D341Med (cell line): ENCODE results near the gene SECTM1.

Source experiments
- DNase-seq: peaks from one replicate; pipeline ENCODE4 v3.0.0; 2012; ENCODE audit warnings: low spot score

SECTM1 gene

DNA sequence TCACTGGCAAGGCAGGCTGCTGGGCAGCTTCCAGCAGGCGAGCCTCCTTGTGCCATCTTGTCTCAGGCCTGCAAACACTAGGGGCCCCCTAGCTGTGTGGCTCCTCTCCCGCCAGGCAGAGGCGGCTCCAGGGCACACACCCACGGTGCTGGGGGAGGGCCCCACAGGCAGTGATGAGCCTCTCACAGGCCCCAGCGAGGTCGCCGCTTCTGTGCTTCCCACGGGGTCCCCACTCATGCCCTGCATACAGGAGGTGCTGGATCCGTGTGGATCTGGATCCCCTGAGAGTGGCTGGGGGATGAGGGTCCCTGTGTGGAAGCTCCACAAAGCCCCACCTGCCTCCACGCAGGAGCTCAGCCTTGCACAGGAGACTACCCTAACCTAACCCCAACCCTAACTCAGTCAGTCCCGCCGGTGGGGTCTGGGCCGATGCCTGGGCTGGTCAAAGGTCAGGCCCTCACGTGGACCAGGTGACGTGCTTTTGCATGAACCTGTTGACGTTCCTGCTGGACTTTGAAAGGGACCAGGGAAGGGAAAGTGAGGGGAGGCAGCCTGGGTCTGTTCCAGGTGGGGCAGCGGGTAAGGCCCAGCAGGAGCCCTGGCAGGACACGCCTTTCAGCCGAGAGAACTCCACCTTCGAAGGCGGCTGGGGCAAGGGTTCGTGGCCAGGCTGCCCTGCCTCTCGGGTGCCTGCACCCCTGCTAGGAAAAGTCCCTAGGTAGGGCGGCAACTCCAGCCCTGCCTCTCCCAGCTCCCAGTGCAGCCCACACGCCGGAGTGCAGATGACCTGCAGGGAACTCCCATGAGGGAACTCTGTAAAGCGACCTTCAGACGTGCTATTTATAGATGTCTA is 5.2 kb downstream of the SECTM1 start:
- no peak for DNase-seq

DNA sequence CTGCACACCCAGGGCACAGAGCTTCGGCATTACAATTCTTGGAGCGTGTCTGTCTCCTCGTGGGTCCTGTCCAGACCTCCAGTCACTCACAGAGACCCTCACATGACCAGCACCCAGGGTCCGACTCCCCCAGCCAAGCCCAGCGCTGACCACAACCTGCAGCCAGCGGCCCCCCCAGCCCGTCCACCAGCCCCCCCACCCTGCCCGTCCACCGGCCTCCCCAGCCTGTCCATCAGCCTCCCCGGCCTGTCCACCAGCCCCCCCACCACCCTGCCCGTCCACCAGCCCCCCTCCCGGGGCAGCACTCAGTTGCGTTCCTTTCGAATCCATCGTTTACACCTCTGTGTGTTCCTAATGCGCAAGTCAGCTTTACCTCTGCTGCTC is 5.8 kb downstream of the SECTM1 start:
- no peak for DNase-seq

DNA sequence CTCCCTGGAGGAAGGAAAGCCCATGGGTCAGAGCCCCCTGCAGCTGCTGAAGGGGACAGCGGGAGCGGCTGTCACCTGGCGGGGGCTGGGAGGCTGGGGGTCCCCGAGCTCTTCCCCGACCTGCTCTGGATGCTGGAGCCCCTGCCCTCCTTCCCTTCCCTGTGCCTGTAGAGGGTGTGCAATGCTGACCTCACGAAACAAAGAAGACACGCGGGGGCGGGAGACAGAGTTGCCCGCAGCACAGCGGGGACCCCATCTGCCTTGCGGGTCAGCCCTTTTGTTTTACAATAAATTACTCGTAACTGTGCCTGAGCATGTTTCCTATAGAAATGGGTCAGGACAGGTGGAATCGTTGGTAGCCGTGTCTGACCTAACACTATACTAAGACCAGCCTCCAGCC is 6.3 kb downstream of the SECTM1 start:
- DNase-seq: no peak

DNA sequence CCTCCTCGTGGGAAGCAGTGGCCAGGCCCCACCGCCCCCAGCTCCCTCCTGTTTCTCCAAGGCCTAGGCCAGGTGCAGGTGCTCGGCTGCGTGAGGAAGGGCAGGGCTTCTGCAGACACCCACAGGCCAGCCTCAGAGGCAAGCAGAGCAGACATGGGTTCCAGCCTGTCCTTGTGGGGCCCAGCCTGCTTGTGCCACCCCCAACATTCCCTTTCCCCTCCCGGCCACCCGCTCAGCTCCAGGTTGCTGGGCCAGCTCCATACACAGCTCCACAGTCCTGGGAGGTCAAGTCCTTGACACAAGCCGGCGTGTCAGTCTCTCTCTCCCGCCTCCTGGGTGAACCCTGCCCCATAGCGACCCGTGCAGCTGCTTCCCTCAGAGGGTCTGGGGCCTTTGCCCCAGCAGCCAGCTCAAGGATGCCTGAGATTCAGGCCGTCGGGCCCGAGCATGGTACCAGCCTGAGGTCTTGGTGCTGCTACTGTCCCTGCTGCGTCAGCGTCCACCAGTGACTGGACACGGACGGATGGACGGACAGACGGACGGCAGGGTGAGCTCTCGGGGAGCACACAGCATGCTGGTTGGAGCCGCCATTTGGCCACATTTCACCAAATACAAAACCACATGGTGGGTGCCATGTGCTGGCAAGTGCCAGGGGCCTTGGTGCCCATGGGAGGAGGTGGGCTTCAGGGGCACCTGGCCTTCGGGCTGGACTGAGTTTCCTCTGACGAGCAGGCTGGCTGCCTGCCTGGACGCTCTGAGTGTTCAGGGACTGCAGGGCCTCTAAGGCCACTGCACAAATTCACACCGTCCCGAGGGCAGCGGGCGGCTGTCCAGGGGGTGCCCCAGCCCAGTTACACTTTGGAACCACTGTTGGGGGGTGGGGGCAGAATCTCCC is 8.0 kb downstream of the SECTM1 start:
- DNase-seq: no peak

DNA sequence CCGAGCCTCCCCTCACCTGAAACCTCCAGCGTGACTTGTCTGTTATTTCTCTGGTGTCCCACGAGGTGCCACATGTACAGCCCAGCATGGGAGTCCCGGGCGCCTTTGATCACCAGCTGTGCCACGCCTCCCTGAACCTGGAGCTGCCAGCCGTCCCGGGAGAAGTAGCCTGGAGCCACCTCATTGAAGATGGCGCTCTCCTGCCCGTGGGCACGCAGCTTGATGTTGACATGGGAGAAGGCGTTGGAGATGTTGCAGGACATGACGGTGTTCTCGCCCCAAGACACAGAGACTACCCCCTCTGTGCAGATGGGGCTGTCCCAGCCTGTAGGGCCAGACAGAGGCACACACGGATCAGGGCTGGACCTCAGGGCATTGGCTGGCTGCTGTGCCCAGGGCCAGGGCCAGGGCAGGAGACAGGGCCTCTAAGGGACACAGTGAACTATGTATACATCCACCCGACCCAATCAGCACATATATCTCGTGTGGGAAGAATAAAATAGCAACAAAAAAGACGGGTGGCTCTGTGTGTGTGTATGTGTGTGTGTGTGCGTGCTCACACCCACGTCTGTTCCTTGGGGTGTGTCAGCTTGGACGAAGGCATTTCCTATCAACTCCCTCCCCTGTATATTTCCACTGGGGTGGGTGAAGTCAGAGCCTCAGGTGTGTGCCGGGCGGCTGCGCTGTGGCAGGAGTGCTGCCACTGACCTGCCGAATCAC is 8.8 kb downstream of the SECTM1 start:
- DNase-seq: no peak

DNA sequence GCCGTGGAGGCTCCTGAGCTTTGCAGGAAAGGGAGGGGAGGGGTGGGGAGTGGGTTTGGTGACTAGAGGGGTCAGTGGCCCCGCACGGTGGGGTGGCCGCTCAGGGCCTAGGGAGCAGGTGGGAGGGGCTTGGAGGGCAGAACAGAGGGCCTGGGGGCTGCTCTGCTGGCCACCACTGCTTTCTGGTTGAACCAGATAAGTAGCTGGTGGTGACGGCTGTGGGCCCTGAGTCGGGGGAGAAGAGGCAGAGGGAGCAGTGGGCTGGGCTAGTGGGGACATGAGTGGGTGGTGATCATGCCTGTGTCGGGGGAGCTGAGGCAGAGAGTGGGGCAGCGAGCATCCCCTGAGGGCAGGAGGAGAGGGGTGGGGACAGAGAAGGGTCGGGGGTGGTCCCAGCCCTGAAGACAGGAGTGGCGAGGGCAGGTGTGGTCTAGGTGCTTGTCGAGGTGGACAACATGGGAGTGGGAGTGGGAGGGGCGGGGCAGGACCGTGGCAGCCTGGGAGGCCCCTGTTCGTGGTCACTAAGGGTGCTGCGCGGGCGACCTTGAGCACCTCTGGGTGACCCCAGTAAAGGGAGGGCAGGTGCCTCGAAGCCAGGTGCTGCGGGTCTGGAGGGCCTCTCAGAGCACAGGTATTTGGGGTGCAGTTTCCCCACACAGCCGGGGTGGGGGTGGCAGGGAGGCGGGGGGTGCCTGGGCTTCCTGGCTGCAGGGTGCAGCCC is 9.9 kb downstream of the SECTM1 start:
- DNase-seq: no peak

DNA sequence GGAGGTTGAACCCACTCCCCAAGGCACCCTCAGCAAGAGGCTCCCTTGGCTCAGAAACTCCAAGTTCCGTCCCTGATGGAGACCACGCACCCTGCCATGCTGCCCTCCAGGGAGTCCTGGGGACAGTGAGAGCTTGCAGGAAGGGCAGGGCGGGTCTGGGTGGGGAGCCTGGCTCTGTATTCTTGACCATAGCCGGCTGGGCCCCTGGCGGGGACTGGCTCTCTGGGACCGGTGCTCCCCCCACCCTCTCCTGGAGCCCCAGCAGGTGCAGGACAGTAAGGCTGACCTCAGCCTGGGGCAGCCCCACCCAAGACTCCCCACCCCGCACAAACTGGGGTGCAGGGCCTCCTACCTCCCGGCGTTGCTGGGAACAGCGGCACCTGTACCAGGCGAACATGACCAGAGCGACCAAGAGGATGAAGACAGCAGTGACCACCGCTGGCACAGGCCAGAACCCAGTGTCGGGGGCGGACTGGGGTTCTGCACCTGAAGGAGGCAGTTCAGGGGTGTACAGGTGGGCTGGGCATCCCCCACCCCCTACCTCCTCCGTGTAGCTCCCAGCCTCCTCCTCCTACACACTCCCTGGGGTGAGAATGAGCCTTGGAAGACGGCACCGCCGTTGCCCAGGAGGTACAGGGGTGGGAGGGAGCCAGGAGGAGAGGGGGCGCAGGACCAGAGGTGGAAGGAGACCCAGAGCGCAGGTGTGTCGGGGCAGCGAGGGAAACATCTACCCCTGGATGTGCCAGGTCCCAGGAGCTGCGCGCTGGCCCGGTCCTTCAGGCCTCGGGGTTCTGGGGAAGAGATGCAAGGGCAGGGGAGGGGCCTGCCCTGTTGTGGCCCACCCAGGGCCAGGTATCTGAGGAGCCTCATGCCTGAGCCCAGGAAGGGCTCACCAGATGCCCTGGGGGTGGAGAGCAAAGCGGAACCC is 10.8 kb downstream of the SECTM1 start:
- no peak for DNase-seq

DNA sequence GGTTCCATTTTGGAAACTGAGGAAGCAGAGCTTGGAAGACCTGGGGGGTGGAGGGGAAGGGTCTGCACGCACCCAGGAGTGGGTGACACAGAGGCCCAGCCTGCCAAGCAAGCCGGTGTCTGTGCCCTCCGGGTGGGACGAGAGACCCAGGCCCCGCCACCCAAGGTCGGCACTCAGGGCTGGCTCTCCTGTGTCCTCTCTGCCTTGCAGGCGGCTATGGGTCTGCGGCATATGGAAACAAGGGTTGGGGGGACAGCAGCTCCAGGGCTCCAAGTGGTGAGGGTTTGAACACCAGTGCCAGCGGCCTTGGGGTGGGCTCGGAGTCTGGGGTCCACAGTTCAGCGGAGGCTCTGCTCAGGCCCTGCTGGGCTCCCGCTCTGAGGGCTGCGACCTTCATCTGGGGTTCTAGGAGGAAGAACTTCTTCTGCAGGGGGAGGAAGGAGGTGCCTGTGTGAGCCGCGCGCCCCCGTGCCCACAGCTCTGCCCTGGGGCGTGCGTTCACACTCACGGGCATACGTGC is 11.6 kb downstream of the SECTM1 start:
- no peak for DNase-seq

DNA sequence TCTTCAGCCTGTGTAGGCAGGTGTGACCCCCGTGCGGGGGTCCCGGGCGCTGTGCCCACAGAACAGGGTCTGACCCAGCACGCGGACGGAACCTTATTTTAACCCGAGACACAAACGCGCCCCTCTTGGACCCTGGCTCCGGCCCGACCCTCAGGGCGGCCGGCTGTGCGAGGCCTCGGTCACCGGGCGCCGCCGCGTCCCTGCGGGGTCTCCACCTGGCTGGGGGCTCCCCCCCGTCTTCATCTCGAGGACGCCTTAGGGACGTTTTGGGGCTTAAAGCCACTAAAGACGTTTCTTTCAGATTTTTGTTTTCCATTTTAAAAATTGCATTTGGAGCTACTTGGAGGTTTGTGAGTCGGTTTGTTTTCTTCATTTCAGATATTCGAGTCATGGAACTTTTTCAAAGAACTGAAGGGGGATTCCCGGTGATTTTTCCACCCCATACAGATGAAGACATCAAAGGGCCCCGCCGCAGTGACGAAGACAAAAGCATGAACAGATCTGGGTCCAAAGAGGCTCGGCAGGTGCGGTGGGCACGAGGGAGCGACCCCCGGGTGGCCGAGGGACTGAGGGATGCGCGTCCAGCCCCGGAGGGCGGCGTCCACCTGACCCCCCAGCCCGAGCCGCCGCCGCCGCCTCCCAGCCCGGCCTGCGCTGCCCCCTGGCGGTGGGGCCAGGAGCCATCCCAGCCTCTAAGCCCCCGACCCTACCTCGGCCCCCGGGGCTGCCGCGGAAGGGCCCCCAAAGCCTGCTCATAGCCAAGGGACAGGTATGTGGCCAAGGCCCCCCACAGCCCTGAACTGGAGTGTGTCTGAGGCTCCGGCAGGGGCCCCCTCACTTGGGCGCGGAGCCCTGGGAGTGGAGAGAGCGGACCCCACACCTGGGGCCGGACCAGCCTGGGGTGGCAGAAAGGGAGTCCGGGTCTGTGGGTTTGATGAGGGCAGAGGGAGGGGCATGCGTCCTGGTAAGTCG is 12.3 kb downstream of the SECTM1 start:
- DNase-seq: peak; percentile 93

DNA sequence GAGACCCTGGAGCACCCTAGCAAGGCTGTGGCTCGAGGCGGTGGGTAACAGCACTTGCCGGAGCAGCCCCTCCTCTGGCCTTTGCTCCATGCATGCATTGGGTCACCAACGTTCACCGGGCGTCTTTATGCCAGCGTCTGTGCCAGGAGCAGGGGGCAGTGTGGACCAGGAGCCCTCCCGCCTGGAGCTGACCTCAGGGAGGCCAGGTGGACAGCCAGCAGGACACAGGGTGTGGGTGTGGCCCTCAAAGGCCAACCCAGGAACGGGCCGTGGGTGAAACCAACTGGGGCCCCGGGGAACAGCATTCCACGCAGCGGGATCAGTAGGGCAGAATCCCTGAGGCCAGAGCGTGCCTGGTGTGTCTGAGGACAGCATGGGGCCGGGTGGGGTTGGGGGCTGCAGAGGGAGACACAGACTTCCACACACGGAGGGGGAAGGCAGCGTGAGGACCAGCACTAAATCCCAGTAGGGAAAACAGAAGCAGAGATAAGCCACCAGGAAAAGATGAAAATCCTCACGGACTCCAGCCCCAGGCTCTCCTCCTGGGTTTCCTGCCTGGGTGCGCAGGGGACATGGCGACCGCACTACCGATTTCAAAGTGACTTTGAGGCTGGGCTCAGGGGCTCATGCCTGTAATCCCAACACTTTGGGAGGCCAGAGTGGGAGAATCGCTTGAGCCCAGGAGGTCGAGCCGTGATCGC is 13.3 kb downstream of the SECTM1 start:
- DNase-seq: no peak

DNA sequence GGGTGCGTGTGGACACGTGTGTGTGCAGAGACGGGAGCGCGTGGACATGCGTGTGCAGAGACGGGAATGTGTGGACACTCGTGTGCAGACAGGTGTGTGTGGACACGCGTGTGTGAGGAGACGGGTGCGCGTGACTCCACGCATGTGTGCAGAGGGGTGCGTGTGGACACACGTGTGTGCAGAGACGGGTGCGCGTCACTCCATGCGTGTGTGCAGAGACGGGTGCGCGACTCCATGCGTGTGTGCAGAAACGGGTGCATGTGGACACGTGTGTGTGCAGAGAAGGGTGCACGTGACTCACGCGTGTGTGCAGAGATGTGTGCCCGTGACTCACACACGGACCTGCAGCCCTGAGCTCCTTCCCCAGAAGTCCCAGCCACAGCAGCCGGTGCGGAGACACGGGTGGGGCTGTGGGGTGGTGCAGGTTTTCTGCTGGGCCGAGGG is 13.9 kb downstream of the SECTM1 start:
- DNase-seq: no peak

DNA sequence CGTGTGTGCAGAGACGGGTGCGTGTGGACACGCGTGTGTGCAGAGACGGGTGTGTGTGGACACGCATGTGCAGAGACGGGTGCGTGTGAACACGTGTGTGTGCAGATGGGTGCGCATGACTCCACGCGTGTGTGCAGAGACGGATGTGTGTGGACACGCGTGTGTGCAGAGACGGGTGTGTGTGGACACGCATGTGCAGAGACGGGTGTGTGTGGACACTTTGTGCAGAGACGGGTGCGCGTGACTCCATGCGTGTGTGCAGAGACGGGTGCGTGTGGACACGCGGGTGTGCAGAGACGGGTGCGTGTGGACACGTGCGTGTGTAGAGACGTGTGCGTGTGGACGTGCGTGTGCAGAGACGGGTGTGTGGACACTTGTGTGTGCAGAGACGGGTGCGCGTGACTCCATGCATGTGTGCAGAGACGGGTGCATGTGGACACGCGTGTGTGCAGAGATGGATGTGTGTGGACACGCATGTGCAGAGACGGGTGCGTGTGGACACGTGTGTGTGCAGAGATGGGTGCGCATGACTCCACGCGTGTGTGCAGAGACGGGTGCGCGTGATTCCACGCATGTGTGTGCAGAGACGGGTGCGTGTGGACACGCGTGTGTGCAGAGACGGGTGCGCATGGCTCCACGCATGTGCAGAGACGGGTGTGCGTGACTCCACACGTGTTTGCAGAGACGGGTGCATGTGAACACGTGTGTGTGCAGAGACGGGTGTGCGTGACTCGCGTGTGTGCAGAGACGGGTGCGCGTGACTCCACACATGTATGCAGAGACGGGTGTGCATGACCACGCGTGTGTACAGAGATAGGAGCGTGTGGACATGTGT is 14.6 kb downstream of the SECTM1 start:
- DNase-seq: no peak

DNA sequence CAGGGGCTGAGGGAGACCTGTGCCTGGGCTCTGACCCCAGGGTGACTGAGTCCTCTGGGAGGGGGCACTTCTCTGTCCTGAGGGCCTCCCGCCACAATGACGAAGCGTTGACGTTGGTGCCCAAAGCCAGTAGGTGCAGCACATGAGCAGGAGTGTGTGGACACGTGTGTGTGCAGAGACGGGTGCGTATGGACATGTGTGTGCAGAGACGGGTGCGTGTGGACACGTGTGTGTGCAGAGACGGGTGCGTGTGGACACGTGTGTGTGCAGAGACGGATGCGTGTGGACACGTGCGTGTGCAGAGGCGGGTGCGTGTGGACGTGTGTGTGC is 15.4 kb downstream of the SECTM1 start:
- no peak for DNase-seq

DNA sequence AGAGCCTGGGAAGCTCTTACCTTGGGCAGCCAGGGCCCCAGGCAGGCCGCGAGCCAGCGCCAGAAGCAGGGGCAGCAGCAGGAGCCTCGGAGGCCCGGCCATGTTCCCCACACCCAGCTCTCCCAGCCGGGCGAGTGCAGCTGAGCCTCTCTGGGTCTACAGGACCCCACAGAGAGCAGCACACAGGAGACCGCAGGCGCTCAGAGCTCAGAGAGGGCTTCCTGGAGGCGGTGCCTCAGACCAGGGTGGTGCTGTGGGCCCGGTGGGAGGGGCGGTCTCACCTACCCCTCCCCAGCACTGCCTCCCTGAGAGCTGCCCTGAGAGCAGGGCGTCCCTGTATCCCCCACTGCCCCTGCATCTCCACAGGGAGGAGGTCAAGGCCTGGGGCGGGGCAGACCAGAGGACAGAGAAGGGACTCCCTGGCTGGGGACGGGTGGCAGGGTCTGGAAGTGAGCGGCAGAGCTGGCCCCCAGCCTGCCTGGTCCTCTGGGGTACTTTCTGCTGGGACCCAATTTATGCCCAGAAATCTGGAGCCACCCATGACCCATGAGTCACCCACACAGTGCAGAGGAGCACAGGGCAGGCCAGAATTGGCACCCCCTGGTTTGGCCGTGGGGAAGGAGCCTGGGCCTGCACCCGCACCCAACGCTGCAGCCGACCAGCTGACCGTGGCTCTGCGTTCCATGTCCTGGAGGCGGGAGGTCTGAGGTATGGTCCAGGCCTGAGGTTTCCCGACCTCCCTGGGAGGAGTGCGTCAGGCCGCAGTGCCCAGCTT is 16.0 kb downstream of the SECTM1 start, which contains the start of gene CD7:
TSS of gene CD7 (minus strand) at position 215 of the 775 bp plus-strand sequence. CDS start at position 102, 113 bp downstream.
- no peak for DNase-seq

DNA sequence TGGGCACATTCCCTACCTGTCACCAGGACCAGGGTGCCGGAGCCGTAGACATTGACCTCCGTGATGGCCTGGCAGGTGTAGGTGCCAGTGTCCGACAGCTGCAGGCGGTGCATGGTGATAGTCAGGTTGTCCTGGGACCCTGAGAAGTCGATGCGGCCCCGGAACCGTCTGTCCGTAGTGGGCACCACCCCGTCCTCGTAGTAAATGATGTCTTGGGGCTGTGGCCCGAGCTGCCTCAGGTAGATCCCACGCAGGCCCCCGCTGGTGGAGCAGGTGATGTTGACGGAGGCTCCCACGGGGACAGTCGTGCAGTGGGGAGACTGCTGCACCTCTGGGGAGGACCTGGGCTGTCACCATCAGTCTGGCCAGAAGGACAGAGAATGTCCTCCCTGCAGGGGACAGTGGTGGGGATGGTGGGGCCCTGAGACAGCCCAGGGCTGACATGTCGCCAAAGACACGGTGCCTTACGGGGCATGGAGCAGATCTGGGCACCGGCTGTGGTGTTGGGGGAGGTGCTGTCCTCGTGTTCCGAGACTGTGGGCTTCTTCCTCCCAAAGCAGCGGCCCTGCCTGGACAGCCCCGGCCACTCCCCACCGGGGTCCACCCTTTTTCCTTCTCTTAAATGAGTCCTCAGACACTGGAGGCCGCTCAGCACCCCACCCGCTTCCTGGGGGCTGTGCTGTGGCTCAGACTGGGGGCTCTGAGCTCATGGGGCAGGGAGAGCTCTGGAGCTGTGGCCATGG is 16.7 kb downstream of the SECTM1 start:
- DNase-seq: no peak

DNA sequence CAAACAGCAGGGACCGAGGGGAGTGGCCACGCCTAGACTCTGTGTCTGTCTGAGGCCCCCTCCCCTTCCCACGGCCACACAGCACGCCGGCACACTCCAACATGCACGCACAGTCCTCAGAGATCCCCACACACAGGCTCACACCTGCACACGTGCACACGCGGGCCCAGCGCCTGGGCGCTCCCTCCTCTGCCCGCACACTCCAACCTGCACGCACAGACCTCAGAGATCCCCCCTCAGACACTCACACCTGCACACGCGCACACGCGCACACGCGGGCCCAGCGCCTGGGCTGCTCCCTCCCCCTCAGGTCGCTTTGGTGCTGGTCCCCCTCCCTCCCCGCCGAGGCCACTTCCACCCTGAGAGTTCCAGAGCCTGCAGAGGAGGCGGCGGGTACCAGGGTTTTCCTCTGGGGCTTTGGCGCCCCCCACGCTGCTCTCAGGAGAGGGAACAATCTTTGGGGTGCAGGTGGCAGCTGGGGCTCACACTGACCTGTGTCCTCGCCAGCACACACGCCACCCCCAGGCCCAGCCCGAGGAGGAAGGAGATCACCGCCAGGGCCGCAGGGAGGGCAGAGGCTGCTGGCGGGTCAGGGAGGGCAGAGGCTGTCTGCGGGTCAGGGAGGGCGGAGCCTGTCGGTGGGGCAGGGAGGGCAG is 17.7 kb downstream of the SECTM1 start:
- no peak for DNase-seq
